ENCODE results near the gene PLXNB1.

Gene PLXNB1

GRCh38 chr3:48411606-48412374, 18.1 kb downstream of the PLXNB1 start:
- peak in 12 of 42 donors; percentile 1 to 21 (median 4) for DNase-seq
- intact Hi-C loops (cut with DNase I) = no loop called here

- peak in 13 of 42 donors; percentile 0 to 16 (median 8) for DNase-seq
- intact Hi-C loops (cut with DNase I) = no loop called here
Measured at GRCh38 chr3:48411041-48411588, 18.8 kb downstream of the PLXNB1 start.

GRCh38 chr3:48410205-48411040, 19.5 kb downstream of the PLXNB1 start:
- DNase-seq = peak in 21 of 42 donors; percentile 1 to 32 (median 9)

DNA sequence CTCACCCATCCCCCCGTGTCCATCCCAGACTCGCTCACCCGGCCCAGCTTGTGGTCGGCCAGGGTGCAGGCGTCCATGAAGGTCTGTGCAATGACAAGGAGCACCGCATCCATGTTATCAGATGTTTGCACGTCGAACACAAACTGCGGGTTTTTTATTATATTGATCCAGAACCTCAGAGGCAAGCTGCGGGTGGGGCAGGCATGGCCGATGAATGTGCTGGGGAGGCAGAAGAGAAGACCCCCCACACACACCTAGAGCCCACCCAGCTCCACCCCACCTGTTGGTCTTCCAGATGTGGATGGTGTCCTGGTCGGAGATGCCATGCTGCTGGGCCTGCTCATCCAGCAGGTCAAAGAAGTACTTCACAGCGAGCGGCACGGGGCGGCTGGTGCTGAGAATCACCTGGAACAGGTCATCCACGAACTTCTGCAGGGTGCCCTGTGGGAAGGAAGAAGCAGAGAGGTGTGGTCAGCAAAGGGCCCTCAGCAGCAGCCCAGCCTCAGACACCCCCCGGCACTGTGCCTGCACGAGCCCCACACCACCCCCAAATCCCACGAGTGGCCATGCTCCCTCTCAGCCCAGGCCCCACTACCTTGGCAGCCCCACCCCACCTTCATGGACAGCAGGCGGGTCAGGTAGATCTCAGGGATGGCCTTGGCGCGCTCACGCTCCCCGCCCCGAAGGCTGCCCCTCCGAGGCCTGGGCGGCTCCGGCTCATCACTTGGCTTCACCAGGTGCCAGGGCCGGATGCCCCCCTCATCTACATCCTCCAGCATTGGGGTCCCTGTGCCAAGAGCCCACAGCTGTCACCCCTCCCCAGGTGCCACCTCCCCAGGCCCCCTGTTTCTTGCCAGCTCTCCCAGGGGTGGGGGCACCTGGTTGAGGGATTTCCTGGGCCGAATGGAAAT, 20.3 kb downstream of the PLXNB1 start:
- intact Hi-C loops (cut with DNase I) = no loop called here
- DNase-seq = peak in 23 of 42 donors; percentile 0 to 39 (median 9)

More at GRCh38 chr3:48410205-48411040, 19.5 kb downstream of the PLXNB1 start:
- intact Hi-C loops (cut with DNase I) = no loop called here

DNA sequence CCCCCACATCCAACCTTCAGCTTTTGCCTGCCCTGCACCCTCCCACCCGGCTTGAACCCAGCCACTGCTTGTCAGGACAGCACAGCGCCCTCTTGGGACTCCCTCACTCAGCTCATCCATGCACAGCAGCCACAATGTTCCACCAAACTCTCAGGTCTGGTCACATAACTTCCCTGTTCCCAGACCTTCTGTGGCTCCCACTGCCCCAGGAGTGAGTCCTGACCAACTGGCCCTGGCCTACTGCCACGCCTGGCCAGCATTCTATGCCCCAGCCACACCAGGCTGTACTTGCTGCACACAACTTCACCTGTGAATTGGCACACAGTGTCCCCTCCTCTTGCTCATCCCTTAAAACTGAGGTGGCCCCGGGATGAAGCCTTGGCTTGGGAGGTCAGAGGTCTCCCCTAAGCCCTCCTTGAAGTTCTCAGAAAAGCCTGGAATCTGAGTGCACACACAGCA, 21.0 kb downstream of the PLXNB1 start:
- intact Hi-C loops (cut with DNase I) = no loop called here
- peak in 24 of 42 donors; percentile 0 to 38 (median 8) for DNase-seq

DNA sequence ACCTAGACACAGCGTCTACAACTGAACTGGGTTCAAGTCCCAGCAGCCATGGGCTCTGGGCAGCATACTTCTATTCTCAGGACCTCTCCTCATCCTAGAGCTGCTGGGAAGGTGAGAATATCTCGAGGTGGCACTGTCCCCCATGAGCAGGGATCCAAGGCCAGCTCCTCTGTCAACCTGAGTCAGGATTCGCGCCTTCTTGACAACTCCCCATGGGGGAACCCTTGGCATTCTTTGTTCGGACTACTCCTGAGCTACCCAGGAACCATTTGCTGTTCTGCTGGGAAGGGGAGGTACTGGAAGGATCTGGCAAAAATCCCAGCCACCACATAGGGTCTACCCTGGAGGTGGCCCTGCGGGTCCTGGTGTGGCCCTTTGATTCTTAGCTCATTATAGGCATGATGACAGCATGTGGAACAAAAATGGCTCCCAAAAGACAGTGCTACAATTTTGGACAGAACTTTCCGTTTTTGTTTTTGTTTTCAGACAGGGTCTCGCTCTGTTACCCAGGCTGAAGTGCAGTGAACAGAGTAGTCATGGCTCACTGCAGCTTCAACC, 22.3 kb downstream of the PLXNB1 start:
- peak in 16 of 42 donors; percentile 0 to 33 (median 5) for DNase-seq
- intact Hi-C loops (cut with DNase I) = no loop called here

- intact Hi-C loops (cut with DNase I) = no loop called here
- peak in 17 of 42 donors; percentile 0 to 32 (median 10) for DNase-seq
Measured at GRCh38 chr3:48406443-48407431, 23.1 kb downstream of the PLXNB1 start.

- DNase-seq = peak in 7 of 42 donors; percentile 7 to 33 (median 16)
- intact Hi-C loops (cut with DNase I) = no loop called here
Measured at GRCh38 chr3:48405971-48406370, 23.9 kb downstream of the PLXNB1 start.

DNA sequence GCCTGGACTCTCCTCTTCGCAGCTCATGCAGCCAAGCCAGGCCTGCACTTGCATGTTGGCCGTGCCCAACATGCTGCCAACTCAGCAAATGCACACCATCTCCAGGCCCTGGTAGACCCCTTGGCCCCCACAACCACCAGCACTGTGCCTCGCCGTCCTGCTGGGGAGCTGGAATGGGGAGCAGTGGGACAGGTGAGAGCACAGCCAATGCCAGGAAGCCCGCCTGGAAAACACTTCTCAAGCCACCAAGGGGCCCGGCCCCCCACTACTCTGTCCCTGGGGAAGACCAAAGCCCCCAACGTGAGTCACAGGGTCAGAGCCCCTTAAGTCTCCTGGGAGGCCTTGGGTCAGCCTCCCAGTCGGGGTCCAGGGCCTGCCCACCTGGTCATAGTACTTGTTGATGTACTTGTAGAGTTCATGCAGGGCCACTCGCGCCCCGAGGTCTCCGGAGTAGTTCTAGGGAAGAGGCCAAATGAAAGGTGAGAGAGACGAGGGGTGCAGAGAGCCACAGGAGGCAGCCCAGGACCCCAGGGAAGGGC, 24.5 kb downstream of the PLXNB1 start:
- intact Hi-C loops (cut with DNase I) = no loop called here
- peak in 17 of 42 donors; percentile 1 to 43 (median 15) for DNase-seq

- intact Hi-C loops (cut with DNase I) = no loop called here
- DNase-seq = peak in 19 of 42 donors; percentile 5 to 61 (median 23)
Measured at GRCh38 chr3:48404440-48405342, 25.2 kb downstream of the PLXNB1 start.

GRCh38 chr3:48403533-48404439, 26.1 kb downstream of the PLXNB1 start:
- peak in 11 of 42 donors; percentile 0 to 34 (median 12) for DNase-seq
- intact Hi-C loops (cut with DNase I) = no loop called here

- peak in 2 of 42 donors; percentile 27 to 40 for DNase-seq
- intact Hi-C loops (cut with DNase I) = no loop called here
Measured at GRCh38 chr3:48402907-48403306, 27.0 kb downstream of the PLXNB1 start.

DNA sequence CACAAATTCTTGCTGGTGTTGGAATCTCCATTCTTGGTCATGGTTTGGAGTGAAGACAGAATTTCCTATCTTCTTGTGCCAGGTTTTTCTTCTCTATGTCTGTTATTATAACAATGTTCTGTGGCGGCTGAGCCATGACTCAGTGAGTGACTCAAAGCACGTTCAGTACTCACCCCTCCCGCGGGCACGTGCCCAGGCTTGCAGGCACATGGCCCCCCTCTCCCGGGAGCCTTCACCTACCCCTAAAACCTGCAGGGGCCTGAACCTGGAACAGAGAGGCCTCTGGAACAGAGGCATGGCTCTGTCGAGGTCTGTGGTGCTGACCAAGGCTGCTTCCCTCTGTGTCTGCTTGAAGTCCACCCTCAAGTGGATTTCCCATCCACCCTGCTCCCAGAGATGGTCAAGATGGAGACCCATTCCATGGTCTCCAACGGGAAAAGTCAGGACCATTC, 27.6 kb downstream of the PLXNB1 start:
- intact Hi-C loops (cut with DNase I) = no loop called here
- DNase-seq = peak in 19 of 42 donors; percentile 7 to 72 (median 37)

DNA sequence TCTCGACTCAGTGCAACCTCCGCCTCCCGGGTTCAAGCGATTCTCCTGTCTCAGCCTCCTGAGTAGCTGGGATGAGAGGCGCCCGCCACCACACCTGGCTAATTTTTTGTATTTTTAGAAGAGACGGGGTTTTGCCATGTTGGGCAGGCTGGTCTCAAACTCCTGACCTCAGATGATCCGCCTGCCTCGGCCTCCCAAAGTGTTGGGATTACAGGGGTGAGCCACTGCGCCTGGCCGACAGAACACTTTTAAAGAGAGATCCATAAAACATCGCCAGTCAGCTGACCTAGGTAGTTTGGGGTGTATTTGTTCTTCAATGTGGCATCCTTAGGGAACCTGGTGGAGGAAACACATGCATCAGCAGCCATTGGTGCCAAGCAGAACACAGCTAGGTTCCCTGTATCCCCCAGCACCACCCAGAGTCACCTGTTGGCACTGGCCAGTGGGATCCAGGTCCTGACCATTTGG, 28.4 kb downstream of the PLXNB1 start:
- intact Hi-C loops (cut with DNase I) = loop anchor here (2.0 kb wide), 1 partner anchor 35 kb away; no protein-coding TSS in a partner anchor

More for the DNA sequence above, 28.4 kb downstream of the PLXNB1 start:
- DNase-seq = peak in 11 of 42 donors; percentile 1 to 39 (median 14)
